Measurements from ENCODE around the gene PEX14. TPM values are rescaled to one million over a fixed set of nuclear protein-coding genes. Genes with fewer than 3 reads are reported as not detected.

The PEX14 gene
- total and polyA plus RNA-seq, 2 donors (not counting 3 experiments of a cell fraction or from before 2014, with no cell fraction given) = 19.5 to 26.5 TPM

- Histone ChIP-seq H3K9ac (replicated peaks; ENCODE audit: extremely low read depth, insufficient read depth, low read length) (no peak overlapping the region), H3K4me1 (ENCODE audit: control insufficient read depth, extremely low read depth, insufficient read depth, low read length) (peaks cover 12% of the 10 kb centered on the region), H3K27me3 (ENCODE audit: control insufficient read depth in 2 of 2, insufficient read depth in 2 of 2, low read length in 2 of 2) (no peaks in the 10 kb centered on the region), H3K79me2 (ENCODE audit: control insufficient read depth, insufficient read depth, low read length) (no peaks in the 10 kb centered on the region), H3K36me3 (ENCODE audit: control insufficient read depth in 2 of 2, extremely low read depth in 1 of 2, insufficient read depth in 2 of 2, low read length in 2 of 2) (peaks cover 0 to 2% of the 10 kb centered on the region in 2 experiments), H3K4me2 (ENCODE audit: insufficient read depth, low read length) (no peak overlapping the region), H2AFZ (ENCODE audit: low read depth, low read length) (no peak overlapping the region), H3K9me1 (replicated peaks; ENCODE audit: control insufficient read depth, extremely low read depth, insufficient read depth, low read length) (no peaks in the 10 kb centered on the region), H3K9me3 (replicated peaks; ENCODE audit: control insufficient read depth, insufficient read depth, low read length) (no peaks in the 10 kb centered on the region), H4K20me1 (replicated peaks; ENCODE audit: control insufficient read depth, extremely low read depth, insufficient read depth, low read length) (no peaks in the 10 kb centered on the region), H3K27ac (ENCODE audit: insufficient read depth, low read depth, low read length) (no peak overlapping the region), H3K4me3 (replicated peaks in 1 of 3; ENCODE audit: insufficient read depth in 1 of 3, low read depth in 1 of 3, low read length in 3 of 3) (no peak overlapping the region)
- dilution Hi-C loops (cut with MboI; ENCODE audit: extremely low pct_ligation_motif_present, low sequenced_read_pairs) (no loop called here), intact Hi-C loops (cut with micrococcal nuclease) (no loop called here)
- TF ChIP-seq, protein P1, sequence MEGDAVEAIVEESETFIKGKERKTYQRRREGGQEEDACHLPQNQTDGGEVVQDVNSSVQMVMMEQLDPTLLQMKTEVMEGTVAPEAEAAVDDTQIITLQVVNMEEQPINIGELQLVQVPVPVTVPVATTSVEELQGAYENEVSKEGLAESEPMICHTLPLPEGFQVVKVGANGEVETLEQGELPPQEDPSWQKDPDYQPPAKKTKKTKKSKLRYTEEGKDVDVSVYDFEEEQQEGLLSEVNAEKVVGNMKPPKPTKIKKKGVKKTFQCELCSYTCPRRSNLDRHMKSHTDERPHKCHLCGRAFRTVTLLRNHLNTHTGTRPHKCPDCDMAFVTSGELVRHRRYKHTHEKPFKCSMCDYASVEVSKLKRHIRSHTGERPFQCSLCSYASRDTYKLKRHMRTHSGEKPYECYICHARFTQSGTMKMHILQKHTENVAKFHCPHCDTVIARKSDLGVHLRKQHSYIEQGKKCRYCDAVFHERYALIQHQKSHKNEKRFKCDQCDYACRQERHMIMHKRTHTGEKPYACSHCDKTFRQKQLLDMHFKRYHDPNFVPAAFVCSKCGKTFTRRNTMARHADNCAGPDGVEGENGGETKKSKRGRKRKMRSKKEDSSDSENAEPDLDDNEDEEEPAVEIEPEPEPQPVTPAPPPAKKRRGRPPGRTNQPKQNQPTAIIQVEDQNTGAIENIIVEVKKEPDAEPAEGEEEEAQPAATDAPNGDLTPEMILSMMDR (IDR thresholded peaks at IDR 0.05; ENCODE audit: extremely low read depth in 1 of 2, insufficient read depth in 1 of 2, low read depth in 1 of 2, low read length in 2 of 2) = no peak
- TF ChIP-seq FOS (IDR thresholded peaks at IDR 0.05; ENCODE audit: borderline replicate concordance, insufficient read depth, low read length) (no peak), EZH2 (IDR thresholded peaks at IDR 0.05; ENCODE audit: borderline replicate concordance, low read depth, low read length, severe bottlenecking) (no peak), JUN (IDR thresholded peaks at IDR 0.05; ENCODE audit: borderline replicate concordance, insufficient read depth, insufficient read length, low read depth) (no peak), POLR2A (IDR thresholded peaks at IDR 0.05; ENCODE audit: low read depth, low read length) (no peak), POLR2AphosphoS5 (IDR thresholded peaks at IDR 0.05; ENCODE audit: insufficient read depth, low read depth, low read length) (no peak), MYC (IDR thresholded peaks at IDR 0.05; ENCODE audit: low read depth, low read length) (no peak), GATA2 (IDR thresholded peaks at IDR 0.05; ENCODE audit: insufficient read depth, insufficient read length, low read depth, low read length) (no peak)
- TF ChIP-seq, protein P2, sequence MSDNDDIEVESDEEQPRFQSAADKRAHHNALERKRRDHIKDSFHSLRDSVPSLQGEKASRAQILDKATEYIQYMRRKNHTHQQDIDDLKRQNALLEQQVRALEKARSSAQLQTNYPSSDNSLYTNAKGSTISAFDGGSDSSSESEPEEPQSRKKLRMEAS (IDR thresholded peaks at IDR 0.05; ENCODE audit: insufficient read depth, insufficient read length) = no peak
- POLR2A ChIA-PET = no interaction called here
- FAIRE-seq (no peak), DNase-seq (ENCODE audit: low read depth, low spot score) (no peak)
- CTCF ChIA-PET = no interaction called here
- no TSS peak for BruUV-seq (replicated peaks)
These were observed 69.5 kb downstream of the PEX14 start for GRCh38 chr1:10544239-10544638.

All from endothelial cell of umbilical vein (primary cell).